ENCODE data around the gene ADAMTSL2.

DNA sequence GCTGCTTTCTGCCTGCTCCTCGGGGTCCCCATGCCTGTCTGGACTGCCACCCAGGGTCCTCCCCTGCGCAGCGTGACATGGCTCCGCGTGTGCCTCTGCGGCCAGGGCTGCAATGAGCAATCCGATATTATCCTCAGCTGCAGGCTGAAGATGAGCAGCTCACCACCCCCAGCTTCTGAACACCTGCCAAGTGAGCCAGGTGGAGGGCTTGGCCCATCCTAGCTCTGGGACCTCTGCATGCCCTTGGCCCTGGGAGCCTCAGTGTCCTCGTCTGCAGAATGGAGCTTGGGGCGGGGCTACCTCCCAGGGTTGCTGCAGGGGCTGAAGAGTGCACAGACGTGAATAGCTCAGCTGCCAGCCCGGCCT, 5.6 kb upstream of the ADAMTSL2 start:
- TF ChIP-seq, protein P1, sequence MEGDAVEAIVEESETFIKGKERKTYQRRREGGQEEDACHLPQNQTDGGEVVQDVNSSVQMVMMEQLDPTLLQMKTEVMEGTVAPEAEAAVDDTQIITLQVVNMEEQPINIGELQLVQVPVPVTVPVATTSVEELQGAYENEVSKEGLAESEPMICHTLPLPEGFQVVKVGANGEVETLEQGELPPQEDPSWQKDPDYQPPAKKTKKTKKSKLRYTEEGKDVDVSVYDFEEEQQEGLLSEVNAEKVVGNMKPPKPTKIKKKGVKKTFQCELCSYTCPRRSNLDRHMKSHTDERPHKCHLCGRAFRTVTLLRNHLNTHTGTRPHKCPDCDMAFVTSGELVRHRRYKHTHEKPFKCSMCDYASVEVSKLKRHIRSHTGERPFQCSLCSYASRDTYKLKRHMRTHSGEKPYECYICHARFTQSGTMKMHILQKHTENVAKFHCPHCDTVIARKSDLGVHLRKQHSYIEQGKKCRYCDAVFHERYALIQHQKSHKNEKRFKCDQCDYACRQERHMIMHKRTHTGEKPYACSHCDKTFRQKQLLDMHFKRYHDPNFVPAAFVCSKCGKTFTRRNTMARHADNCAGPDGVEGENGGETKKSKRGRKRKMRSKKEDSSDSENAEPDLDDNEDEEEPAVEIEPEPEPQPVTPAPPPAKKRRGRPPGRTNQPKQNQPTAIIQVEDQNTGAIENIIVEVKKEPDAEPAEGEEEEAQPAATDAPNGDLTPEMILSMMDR (IDR thresholded peaks at IDR 0.05; ENCODE audit: insufficient read depth, low read length, poor library complexity, severe bottlenecking): no peak
- TF ChIP-seq EZH2phosphoT487 (conservative IDR thresholded peaks at IDR 0.05; ENCODE audit: low read length): no peak
